Small intestine (tissue), 7 donors: ENCODE data around the gene NPIPB6. TPM values are rescaled to one million over a fixed set of nuclear protein-coding genes. Genes with fewer than 3 reads are reported as not detected.

Experiments used
- DNase-seq, 2 donors: peaks; one replicate each; pipeline versions ENCODE4 v3.0.0 to v3.0.0-alpha.2; 2013
- FAIRE-seq: peaks from 2 replicates; lab custom pipeline; 2012; peaks lifted over from hg19 to GRCh38; lab: Jason Lieb, UNC
- H3K27ac ChIP-seq, 3 donors: one replicate each; pipeline ENCODE4 v1.5.1; 2013; ENCODE audit warnings: low read length in 2 of 3, mild to moderate bottlenecking in 2 of 3, control low read depth in 1 of 3, inconsistent platforms in 1 of 3, low read depth in 1 of 3, moderate library complexity in 1 of 3
- H3K27me3 ChIP-seq, 3 donors: one replicate each; pipeline ENCODE4 v1.6.1; 2013; ENCODE audit warnings: low read length in 3 of 3, inconsistent platforms in 1 of 3; ENCODE audit not compliant: control insufficient read depth in 3 of 3, insufficient read depth in 3 of 3
- H3K36me3 ChIP-seq, 3 donors: one replicate each; pipeline ENCODE4 v1.6.1; 2013; ENCODE audit warnings: low read length in 3 of 3, inconsistent platforms in 1 of 3, low read depth in 1 of 3, mild to moderate bottlenecking in 1 of 3, moderate library complexity in 1 of 3; ENCODE audit not compliant: control insufficient read depth in 3 of 3, insufficient read depth in 2 of 3
- H3K4me1 ChIP-seq, 3 donors: one replicate each; pipeline ENCODE4 v1.6.1; 2013; ENCODE audit warnings: low read length in 2 of 3, inconsistent platforms in 1 of 3, low read depth in 1 of 3, mild to moderate bottlenecking in 1 of 3, moderate library complexity in 1 of 3; ENCODE audit not compliant: control insufficient read depth in 3 of 3, insufficient read depth in 2 of 3
- H3K4me3 ChIP-seq, 3 donors: one replicate each; pipeline ENCODE4 v1.5.1; 2013; ENCODE audit warnings: low read length in 3 of 3, control low read depth in 1 of 3, inconsistent platforms in 1 of 3, low read depth in 1 of 3, mild to moderate bottlenecking in 1 of 3, moderate library complexity in 1 of 3
- H3K9me3 ChIP-seq, 2 donors: one replicate each; pipeline ENCODE4 v1.6.1; 2013; ENCODE audit warnings: low read depth in 1 of 2, low read length in 1 of 2; ENCODE audit not compliant: control insufficient read depth in 2 of 2, insufficient read depth in 1 of 2
- WGBS, 3 donors: extraction: QIAGEN DNeasy Blood & Tissue Kit; methylation state at CpG; one replicate each; pipeline ENCODE4 v1.1.7; 2013; 5-methylcytosine and 5-hydroxymethylcytosine counted together
- polyA plus RNA-seq, 4 donors: library from polyadenylated mRNA; stranded (reverse) in 3 of 4; unstranded in 1 of 4; fragments of 200-250 nt in 3 of 4; fragments of 120-200 nt in 1 of 4; gene quantifications; one replicate each; pipeline versions ENCODE4 v1.2.1 to v1.2.3, GENCODE V29; 2013
- donor health status: healthy with polysubstance abuse.
- donor health status: control.
- donor health status: control.
- donor health status: Bipolar disorder and iron deficiency.
- donor health status: healthy.

NPIPB6 gene
- polyA plus RNA-seq, 4 donors: 0.24 to 2.8 (median 0.54) TPM; not detected in 1

- H3K9me3 ChIP-seq: no peaks in the 10 kb centered on the region
- H3K4me1 ChIP-seq: peaks cover 0 to 5% (median 0%) of the 10 kb centered on the region in 3 donors
- H3K27ac ChIP-seq: no peak overlapping the region
- no peak overlapping the region for H3K4me3 ChIP-seq
- peaks cover 0 to 12% (median 0%) of the 10 kb centered on the region in 3 donors for H3K27me3 ChIP-seq
- H3K36me3 ChIP-seq: no peaks in the 10 kb centered on the region
- FAIRE-seq: no peak
- no peak for DNase-seq
- WGBS, 3 donors: 56 to 63% (median 60%) methylated on average over 10 to 11 of the region's 11 CpGs
Observed at GRCh38 chr16:28297784-28298510, 65.4 kb downstream of the NPIPB6 start.

- FAIRE-seq (no peak), DNase-seq (no peak)
- H3K4me3 ChIP-seq: no peak overlapping the region
- H3K4me1 ChIP-seq: peaks cover 0 to 5% (median 0%) of the 10 kb centered on the region in 3 donors
- no peaks in the 10 kb centered on the region for H3K36me3 ChIP-seq
- H3K9me3 ChIP-seq: no peaks in the 10 kb centered on the region
- no peak overlapping the region for H3K27ac ChIP-seq
- H3K27me3 ChIP-seq: peaks cover 0 to 16% (median 0%) of the 10 kb centered on the region in 3 donors
- 40 to 60% (median 56%) methylated on average over 2 of the region's 2 CpGs for WGBS, 3 donors
Observed at GRCh38 chr16:28297308-28297707, 66.0 kb downstream of the NPIPB6 start.

- no peak overlapping the region for H3K4me3 ChIP-seq
- H3K9me3 ChIP-seq: no peaks in the 10 kb centered on the region
- peaks cover 0 to 5% (median 0%) of the 10 kb centered on the region in 3 donors for H3K4me1 ChIP-seq
- DNase-seq (no peak), FAIRE-seq (no peak)
- no peak overlapping the region for H3K27ac ChIP-seq
- no peaks in the 10 kb centered on the region for H3K36me3 ChIP-seq
- 81 to 85% (median 85%) methylated on average over 11 of the region's 11 CpGs for WGBS, 3 donors
- peaks cover 0 to 16% (median 0%) of the 10 kb centered on the region in 3 donors for H3K27me3 ChIP-seq
Observed at GRCh38 chr16:28295276-28295675, 68.0 kb downstream of the NPIPB6 start.

- Histone ChIP-seq H3K9me3 (no peaks in the 10 kb centered on the region), H3K4me3 (no peak overlapping the region), H3K27ac (no peak overlapping the region), H3K27me3 (peaks cover 0 to 16% (median 0%) of the 10 kb centered on the region in 3 donors), H3K4me1 (peaks cover 0 to 5% (median 0%) of the 10 kb centered on the region in 3 donors), H3K36me3 (no peaks in the 10 kb centered on the region)
- FAIRE-seq (no peak), DNase-seq (no peak)
- WGBS, 3 donors: 81 to 88% (median 85%) methylated on average over 6 of the region's 6 CpGs
Observed at GRCh38 chr16:28294201-28294600, 69.1 kb downstream of the NPIPB6 start.

- DNase-seq (no peak), FAIRE-seq (no peak)
- no peaks in the 10 kb centered on the region for H3K36me3 ChIP-seq
- peaks cover 0 to 16% (median 0%) of the 10 kb centered on the region in 3 donors for H3K27me3 ChIP-seq
- H3K27ac ChIP-seq: no peak overlapping the region
- WGBS, 3 donors: 14 to 31% (median 27%) methylated on average over 10 of the region's 10 CpGs
- peaks cover 0 to 5% (median 0%) of the 10 kb centered on the region in 3 donors for H3K4me1 ChIP-seq
- no peaks in the 10 kb centered on the region for H3K9me3 ChIP-seq
- H3K4me3 ChIP-seq: peak overlapping the region in 2 of 3 donors; percentile 56 to 61
Observed at GRCh38 chr16:28293601-28293960, 69.7 kb downstream of the NPIPB6 start.

GRCh38 chr16:28292731-28293600 is 70.3 kb downstream of the NPIPB6 start:
- Histone ChIP-seq H3K4me3 (peak overlapping the region; percentile 47 to 61 (median 56)), H3K36me3 (no peaks in the 10 kb centered on the region), H3K27me3 (peaks cover 0 to 16% (median 0%) of the 10 kb centered on the region in 3 donors), H3K4me1 (peaks cover 0 to 5% (median 0%) of the 10 kb centered on the region in 3 donors), H3K9me3 (no peaks in the 10 kb centered on the region), H3K27ac (no peak overlapping the region)
- peak in 1 of 2 donors; percentile 55 for DNase-seq
- 1 to 2% (median 1%) methylated on average over 25 to 60 of the region's 60 CpGs for WGBS, 3 donors
- no peak for FAIRE-seq

Other genes with a start within 250 kb of the NPIPB6 start
- 10 to 100 TPM; 51.1 to 78.1 (median 56.7) TPM for gene XPO6, start 151.5 kb downstream of the NPIPB6 start, polyA plus RNA-seq
- 1 to 10 TPM in 2 of 4 donors, under 1 TPM in 2; under 0.01 to 1.8 (median 0.71) TPM for gene SBK1, start 71.0 kb downstream of the NPIPB6 start, polyA plus RNA-seq
- 10 to 100 TPM; 67.3 to 78.1 (median 74.2) TPM for gene EIF3CL, start 40.3 kb upstream of the NPIPB6 start, polyA plus RNA-seq
- under 1 TPM in 2 of 4 donors, not detected in 2; 0.10 to 0.46 TPM for gene NPIPB7, start 108.8 kb upstream of the NPIPB6 start, polyA plus RNA-seq
- 10 to 100 TPM in 2 of 4 donors, 1 to 10 TPM in 2; 4.7 to 81.3 (median 20.3) TPM for gene CLN3, start 128.6 kb upstream of the NPIPB6 start, polyA plus RNA-seq
- gene APOBR, start 131.1 kb upstream of the NPIPB6 start, polyA plus RNA-seq: 10 to 100 TPM in 1 of 4 donors, 1 to 10 TPM in 2, under 1 TPM in 1; 0.89 to 11.9 (median 2.3) TPM
- under 1 TPM in 2 of 4 donors, not detected in 2; 0.15 to 0.46 TPM for gene IL27, start 143.3 kb upstream of the NPIPB6 start, polyA plus RNA-seq
- gene NUPR1, start 175.5 kb upstream of the NPIPB6 start, polyA plus RNA-seq: 100 to 1,000 TPM in 1 of 4 donors, 10 to 100 TPM in 1, 1 to 10 TPM in 2; 3.1 to 104 (median 13.0) TPM
- gene SGF29, start 190.4 kb upstream of the NPIPB6 start, polyA plus RNA-seq: 10 to 100 TPM; 18.1 to 46.3 (median 34.1) TPM
- gene SULT1A2, start 233.5 kb upstream of the NPIPB6 start, polyA plus RNA-seq: 100 to 1,000 TPM in 2 of 4 donors, 10 to 100 TPM in 1, 1 to 10 TPM in 1; 6.5 to 321 (median 123) TPM
- gene SULT1A1, start 246.5 kb upstream of the NPIPB6 start, polyA plus RNA-seq: 100 to 1,000 TPM in 2 of 4 donors, 10 to 100 TPM in 2; 69.7 to 710 (median 271) TPM